H1 (cell line): ENCODE data around the gene STEAP4. TPM values are rescaled to one million over a fixed set of nuclear protein-coding genes. Genes with fewer than 3 reads are reported as not detected.

Experiments used
- CTCF ChIA-PET: fragments of 300-600 bp; sonication (Branson Sonifier 250); formaldehyde crosslinking; loops from one replicate; lab custom pipeline; 2021; ENCODE audit not compliant: partially characterized antibody; lab: Charles Lee
- POLR2A ChIA-PET: fragments of 300-600 bp; sonication (Branson Sonifier 250); formaldehyde crosslinking; loops from one replicate; lab custom pipeline; 2021; ENCODE audit warnings: inconsistent platforms; ENCODE audit not compliant: partially characterized antibody; lab: Charles Lee
- DNase-seq, 2 experiments: peaks; one replicate each; pipeline versions ENCODE4 v3.0.0 to v3.0.0-alpha.2; 2010 to 2022; ENCODE audit warnings: low spot score in 2 of 2, low read depth in 1 of 2, mixed read lengths in 1 of 2
- FAIRE-seq: peaks from 2 replicates; lab custom pipeline; 2011; peaks lifted over from hg19 to GRCh38; lab: Jason Lieb, UNC
- H2AFZ ChIP-seq: 2 replicates; pipeline ENCODE4 v1.8.1; 2012; ENCODE audit warnings: low read length, inconsistent platforms
- H2AK5ac ChIP-seq: 2 replicates; pipeline ENCODE4 v1.6.1; 2013; ENCODE audit warnings: low read depth, low read length
- H2BK120ac ChIP-seq: replicated peaks from 2 replicates; pipeline ENCODE3; 2013; ENCODE audit warnings: low read depth, low read length, inconsistent platforms
- H2BK12ac ChIP-seq: 2 replicates; pipeline ENCODE4 v1.6.1; 2013; ENCODE audit warnings: low read depth, low read length
- H2BK15ac ChIP-seq: 2 replicates; pipeline ENCODE4 v1.6.1; 2013; ENCODE audit warnings: low read length
- H2BK20ac ChIP-seq: 2 replicates; pipeline ENCODE4 v1.6.1; 2013; ENCODE audit warnings: low read length
- H2BK5ac ChIP-seq: 2 replicates; pipeline ENCODE4 v1.6.1; 2013; ENCODE audit warnings: low read depth, low read length
- H3K14ac ChIP-seq: 2 replicates; pipeline ENCODE4 v1.6.1; 2013; ENCODE audit warnings: inconsistent platforms; ENCODE audit not compliant: insufficient read length
- H3K18ac ChIP-seq: 2 replicates; pipeline ENCODE4 v1.6.1; 2013; ENCODE audit warnings: low read length; ENCODE audit errors: extremely low read depth
- H3K23ac ChIP-seq: 2 replicates; pipeline ENCODE4 v1.6.1; 2013; ENCODE audit warnings: inconsistent platforms; ENCODE audit not compliant: insufficient read length
- H3K23me2 ChIP-seq: 2 replicates; pipeline ENCODE4 v1.6.1; 2013; ENCODE audit warnings: low read depth, low read length
- H3K27ac ChIP-seq: 2 replicates; pipeline ENCODE4 v1.6.1; 2011; ENCODE audit warnings: low read depth, low read length, inconsistent platforms
- H3K27me3 ChIP-seq, 4 experiments: replicated peaks in 1 of 4; 1 replicate in 1 of 4; 2 replicates in 3 of 4; pipeline versions ENCODE4 v1.6.1 to v1.8.1; 2011 to 2013; ENCODE audit warnings: low read length in 3 of 4, mild to moderate bottlenecking in 3 of 4, inconsistent platforms in 2 of 4, mixed read lengths in 2 of 4, moderate library complexity in 1 of 4; ENCODE audit not compliant: control insufficient read depth in 3 of 4, insufficient read depth in 3 of 4; ENCODE audit errors: extremely low read depth in 1 of 4
- H3K36me3 ChIP-seq, 4 experiments: 2 replicates each; pipeline versions ENCODE4 v1.6.1 to v1.8.1; 2011 to 2013; ENCODE audit warnings: mild to moderate bottlenecking in 4 of 4, low read length in 3 of 4, moderate library complexity in 2 of 4, control low read depth in 1 of 4, inconsistent platforms in 1 of 4; ENCODE audit not compliant: insufficient read depth in 4 of 4, control insufficient read depth in 2 of 4
- H3K4ac ChIP-seq: replicated peaks from 2 replicates; pipeline ENCODE3; 2013; ENCODE audit warnings: low read length, low read depth, mixed read lengths, inconsistent platforms; ENCODE audit not compliant: insufficient read length
- H3K4me1 ChIP-seq, 4 experiments: replicated peaks in 1 of 4; 1 replicate in 1 of 4; 2 replicates in 3 of 4; pipeline versions ENCODE4 v1.6.1 to v1.8.1; 2011 to 2013; ENCODE audit warnings: low read length in 3 of 4, inconsistent platforms in 2 of 4, mixed read lengths in 1 of 4; ENCODE audit not compliant: insufficient read depth in 4 of 4, control insufficient read depth in 3 of 4
- H3K4me2 ChIP-seq, 2 experiments: 2 replicates each; pipeline versions ENCODE4 v1.6.1 to v1.8.1; 2011 to 2013; ENCODE audit warnings: low read depth in 2 of 2, low read length in 2 of 2, control low read depth in 1 of 2, inconsistent platforms in 1 of 2, mild to moderate bottlenecking in 1 of 2; ENCODE audit not compliant: insufficient read depth in 1 of 2
- H3K4me3 ChIP-seq, 4 experiments: fragments of 200-600, 300-600 bp in 1 of 4; sonication (generic), shearing (Covaris generic), sonication (Bioruptor Twin) in 1 of 4; 2 replicates each; pipeline versions ENCODE4 v1.5.1 to v1.8.1; 2011 to 2016; ENCODE audit warnings: low read length in 4 of 4, low read depth in 3 of 4, control low read depth in 2 of 4, inconsistent platforms in 2 of 4, mild to moderate bottlenecking in 2 of 4, mixed read lengths in 1 of 4, moderate library complexity in 1 of 4; ENCODE audit not compliant: insufficient read depth in 2 of 4; ENCODE audit errors: extremely low read depth in 1 of 4
- H3K56ac ChIP-seq: replicated peaks from 2 replicates; pipeline ENCODE3; 2013; ENCODE audit warnings: low read depth, mild to moderate bottlenecking, mixed read lengths, low read length, inconsistent platforms; ENCODE audit not compliant: insufficient read length
- H3K79me1 ChIP-seq: 2 replicates; pipeline ENCODE4 v1.6.1; 2013; ENCODE audit warnings: low read depth, low read length, control low read depth
- H3K79me2 ChIP-seq, 2 experiments: 2 replicates each; pipeline versions ENCODE4 v1.6.1 to v1.8.1; 2012 to 2013; ENCODE audit warnings: low read length in 2 of 2, mild to moderate bottlenecking in 2 of 2, inconsistent platforms in 1 of 2; ENCODE audit not compliant: insufficient read depth in 2 of 2, control insufficient read depth in 1 of 2
- H3K9ac ChIP-seq, 4 experiments: replicated peaks in 1 of 4; 1 replicate in 1 of 4; 2 replicates in 3 of 4; pipeline versions ENCODE4 v1.6.1 to v1.8.1; 2011 to 2013; ENCODE audit warnings: low read depth in 3 of 4, low read length in 3 of 4, control low read depth in 2 of 4, mild to moderate bottlenecking in 2 of 4, moderate library complexity in 2 of 4, inconsistent platforms in 1 of 4; ENCODE audit errors: extremely low read depth in 1 of 4
- H3K9me3 ChIP-seq, 2 experiments: 2 replicates each; pipeline versions ENCODE4 v1.6.1 to v1.8.1; 2012 to 2013; ENCODE audit warnings: mild to moderate bottlenecking in 2 of 2, moderate library complexity in 2 of 2, control low read depth in 1 of 2, inconsistent platforms in 1 of 2, low read depth in 1 of 2, low read length in 1 of 2, mixed read lengths in 1 of 2; ENCODE audit not compliant: insufficient read depth in 2 of 2
- H4K20me1 ChIP-seq, 2 experiments: replicated peaks in 1 of 2; 2 replicates each; pipeline versions ENCODE3 to v1.8.1; 2011 to 2013; ENCODE audit warnings: inconsistent platforms in 2 of 2, low read length in 2 of 2, mild to moderate bottlenecking in 1 of 2; ENCODE audit not compliant: insufficient read depth in 2 of 2, control insufficient read depth in 1 of 2
- H4K5ac ChIP-seq: 2 replicates; pipeline ENCODE4 v1.6.1; 2013; ENCODE audit warnings: low read length, low read depth, mixed read lengths, inconsistent platforms; ENCODE audit not compliant: insufficient read length
- H4K8ac ChIP-seq: 2 replicates; pipeline ENCODE4 v1.8.0; 2013; ENCODE audit warnings: mild to moderate bottlenecking, moderate library complexity, low read length, inconsistent platforms; ENCODE audit not compliant: insufficient read depth; ENCODE audit errors: extremely low read depth
- H4K91ac ChIP-seq: replicated peaks from 2 replicates; pipeline ENCODE3; 2013; ENCODE audit warnings: low read length, mixed read lengths, inconsistent platforms; ENCODE audit not compliant: insufficient read length
- ASH2L ChIP-seq: fragments of 200-600, 300-600 bp; sonication (generic); IDR thresholded peaks from one replicate; pipeline ENCODE4 v1.7.1; 2017; ENCODE audit warnings: low read length
- CBX5 ChIP-seq: fragments of 300-800, 300-1000 bp; sonication (generic); IDR thresholded peaks from 2 replicates; pipeline ENCODE4 v1.7.1; 2016; ENCODE audit warnings: antibody characterized with exemption, low read length, low read depth
- CREB1 ChIP-seq: IDR thresholded peaks from 2 replicates; pipeline ENCODE4 v1.6.1; 2012; ENCODE audit warnings: inconsistent platforms
- EP300 ChIP-seq, 2 experiments: IDR thresholded peaks; 1 replicate in 1 of 2; 2 replicates in 1 of 2; pipeline ENCODE4 v1.6.1; 2011 to 2012; ENCODE audit warnings: low read depth in 2 of 2, low read length in 2 of 2, mild to moderate bottlenecking in 2 of 2, borderline replicate concordance in 1 of 2, inconsistent platforms in 1 of 2, moderate library complexity in 1 of 2
- GTF2F1 ChIP-seq: IDR thresholded peaks from 2 replicates; pipeline ENCODE4 v1.6.1; 2012; ENCODE audit warnings: low read depth, low read length, improper control_type of control experiment, borderline replicate concordance
- JUND ChIP-seq: IDR thresholded peaks from 2 replicates; pipeline ENCODE4 v1.6.1; 2011; ENCODE audit warnings: mild to moderate bottlenecking, improper control_type of control experiment, low read length
- MAX ChIP-seq: IDR thresholded peaks from 2 replicates; pipeline ENCODE4 v1.6.1; 2012; ENCODE audit warnings: inconsistent platforms
- RFX5 ChIP-seq: IDR thresholded peaks from 2 replicates; pipeline ENCODE4 v1.6.1; 2011; ENCODE audit warnings: low read depth, low read length, improper control_type of control experiment, borderline replicate concordance
- SIX5 ChIP-seq: IDR thresholded peaks from 2 replicates; pipeline ENCODE4 v1.6.1; 2011; ENCODE audit warnings: mild to moderate bottlenecking, low read depth, low read length
- TEAD4 ChIP-seq: IDR thresholded peaks from 2 replicates; pipeline ENCODE4 v1.6.1; 2012; ENCODE audit warnings: low read depth, low read length, inconsistent platforms, mixed read lengths
- WGBS, 2 experiments: shearing (Covaris generic) in 1 of 2; methylation state at CpG; one replicate each; pipeline versions ENCODE4 v1.1.6 to v1.1.7; 2013 to 2015; ENCODE audit warnings: low lambda C conversion rate in 2 of 2, mixed read lengths in 2 of 2, inconsistent platforms in 1 of 2, low coverage in 1 of 2, missing lambda C conversion rate in 1 of 2; ENCODE audit not compliant: insufficient replicate concordance in 2 of 2, insufficient coverage in 1 of 2, insufficient read length in 1 of 2; ENCODE audit errors: extremely low coverage in 1 of 2, missing lambda C conversion rate in 1 of 2; 5-methylcytosine and 5-hydroxymethylcytosine counted together
- polyA plus RNA-seq, 7 experiments: library from polyadenylated mRNA; depleted of rRNA in 3 of 7; stranded (reverse) in 5 of 7; unstranded in 2 of 7; fragments of >200 nt in 5 of 7; fragments of 200-250 nt in 2 of 7; gene quantifications; 1 replicate in 5 of 7; 2 replicates in 1 of 7; 4 replicates in 1 of 7; pipeline versions ENCODE4 v1.2.1 to v1.2.3, GENCODE V29; 2011 to 2013; ENCODE audit warnings: missing spikeins in 2 of 7, mixed read lengths in 2 of 7
- total RNA-seq: library from RNA; stranded (reverse); fragmentation: NEBNext Ultra II Directional; extraction: Animal tissue kit (Norgen Biotek cat#: 25700); gene quantifications from 2 replicates; pipeline ENCODE4 v1.2.1, GENCODE V29; 2021

The STEAP4 gene
- total and polyA plus RNA-seq, 2 of the 8 experiments (the other 6 are each of a cell fraction or from before 2014, with no cell fraction given), result under 0.01 TPM; not detected in 1

- Histone ChIP-seq H3K14ac (no peak overlapping the region), H4K91ac (no peak overlapping the region), H3K56ac (no peak overlapping the region), H3K79me2 (no peaks in the 10 kb centered on the region), H4K20me1 (no peaks in the 10 kb centered on the region), H4K8ac (no peak overlapping the region), H3K4ac (no peak overlapping the region), H2BK5ac (no peak overlapping the region), H3K9me3 (no peaks in the 10 kb centered on the region), H2BK20ac (no peak overlapping the region), H3K23ac (peak overlapping the region; percentile 83), H4K5ac (no peak overlapping the region), H2BK15ac (no peak overlapping the region), H2BK12ac (no peak overlapping the region), H3K4me1 (peaks cover 0 to 4% (median 0%) of the 10 kb centered on the region in 4 experiments; a peak in 1 of 7 replicates), H3K9ac (no peak overlapping the region), H3K23me2 (no peaks in the 10 kb centered on the region; the same call in 1 of the 2 replicates), H2AFZ (no peak overlapping the region), H3K27ac (no peak overlapping the region), H3K36me3 (no peaks in the 10 kb centered on the region), H3K4me2 (no peak overlapping the region), H3K18ac (no peak overlapping the region), H3K27me3 (no peaks in the 10 kb centered on the region), H3K4me3 (no peak overlapping the region), H2AK5ac (no peak overlapping the region), H2BK120ac (no peak overlapping the region), H3K79me1 (no peaks in the 10 kb centered on the region)
- CTCF ChIA-PET, result interaction anchor here (0.7 to 1.6 kb wide), 3 partner anchors 20 to 67 kb away, joined by 3 to 5 read pairs (median 3); no protein-coding TSS in a partner anchor
- DNase-seq, result no peak
- TF ChIP-seq CBX5, result no peak
- TF ChIP-seq TEAD4, result no peak
- no peak for TF ChIP-seq EP300 (IDR thresholded peaks at IDR 0.05; ENCODE audit: borderline replicate concordance in 1 of 2, low read depth in 2 of 2, low read length in 2 of 2)
- TF ChIP-seq CREB1, result no peak
- TF ChIP-seq JUND, result no peak
- TF ChIP-seq MAX, result no peak
- no peak for TF ChIP-seq GTF2F1
- no peak for TF ChIP-seq SIX5
- TF ChIP-seq ASH2L, result no peak
- TF ChIP-seq RFX5, result no peak
- POLR2A ChIA-PET, result no interaction called here
- 96% methylated on average over 3 of the region's 3 CpGs; no CpG with 5 or more reads in 1 of the 2 experiments for WGBS, 2 experiments
- no peak for FAIRE-seq
Observed at GRCh38 chr7:88279323-88279722, 27.4 kb downstream of the STEAP4 start.
